Uterus (tissue), 2 donors: ENCODE results near the gene ARHGEF7.

Experiments used
- POLR2A ChIP-seq, 2 donors: fragments of 450-650 bp; IDR thresholded peaks; one replicate each; pipeline ENCODE4 v1.6.1; 2016; ENCODE audit warnings: antibody characterized with exemption in 2 of 2, mild to moderate bottlenecking in 1 of 2, moderate library complexity in 1 of 2
- TF ChIP-seq, protein P1 (sequence below), 4 experiments: fragments of 200-600 bp in 2 of 4; fragments of 450-650 bp in 2 of 4; sonication (generic) in 2 of 4; IDR thresholded peaks; one replicate each; pipeline ENCODE4 v1.5.1; 2016 to 2019; ENCODE audit warnings: antibody characterized with exemption in 4 of 4, mild to moderate bottlenecking in 2 of 4, moderate library complexity in 1 of 4

DNA sequence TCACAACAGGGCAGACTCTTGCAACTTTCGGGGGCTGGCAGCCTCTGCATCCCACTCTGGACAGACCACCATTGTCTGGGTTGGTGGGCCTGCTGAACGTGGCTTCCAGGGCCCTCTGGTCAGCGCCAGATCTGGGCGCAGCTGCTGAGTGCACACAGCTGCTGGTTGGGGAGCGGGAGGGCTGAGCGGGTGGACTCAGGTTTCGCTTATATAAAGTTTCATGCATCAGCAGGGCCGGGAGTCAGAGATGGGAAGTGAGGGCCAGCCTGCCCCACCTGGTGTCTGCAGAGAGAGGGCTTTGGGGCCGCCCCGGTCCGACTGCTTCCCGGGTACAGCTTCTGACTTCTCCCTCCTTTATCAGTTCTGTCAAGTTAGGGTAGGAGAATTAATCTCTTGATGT lies 6.9 kb downstream of the ARHGEF7 start:
- TF ChIP-seq, protein P1, sequence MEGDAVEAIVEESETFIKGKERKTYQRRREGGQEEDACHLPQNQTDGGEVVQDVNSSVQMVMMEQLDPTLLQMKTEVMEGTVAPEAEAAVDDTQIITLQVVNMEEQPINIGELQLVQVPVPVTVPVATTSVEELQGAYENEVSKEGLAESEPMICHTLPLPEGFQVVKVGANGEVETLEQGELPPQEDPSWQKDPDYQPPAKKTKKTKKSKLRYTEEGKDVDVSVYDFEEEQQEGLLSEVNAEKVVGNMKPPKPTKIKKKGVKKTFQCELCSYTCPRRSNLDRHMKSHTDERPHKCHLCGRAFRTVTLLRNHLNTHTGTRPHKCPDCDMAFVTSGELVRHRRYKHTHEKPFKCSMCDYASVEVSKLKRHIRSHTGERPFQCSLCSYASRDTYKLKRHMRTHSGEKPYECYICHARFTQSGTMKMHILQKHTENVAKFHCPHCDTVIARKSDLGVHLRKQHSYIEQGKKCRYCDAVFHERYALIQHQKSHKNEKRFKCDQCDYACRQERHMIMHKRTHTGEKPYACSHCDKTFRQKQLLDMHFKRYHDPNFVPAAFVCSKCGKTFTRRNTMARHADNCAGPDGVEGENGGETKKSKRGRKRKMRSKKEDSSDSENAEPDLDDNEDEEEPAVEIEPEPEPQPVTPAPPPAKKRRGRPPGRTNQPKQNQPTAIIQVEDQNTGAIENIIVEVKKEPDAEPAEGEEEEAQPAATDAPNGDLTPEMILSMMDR (IDR thresholded peaks at IDR 0.05): no peak
- no peak for TF ChIP-seq POLR2A (IDR thresholded peaks at IDR 0.05)
